Left lung (tissue), 10 donors: ENCODE results near the gene CAMKV. TPM values are rescaled to one million over a fixed set of nuclear protein-coding genes. Genes with fewer than 3 reads are reported as not detected.

Experiments
- ATAC-seq: fragments of 200-7000 bp; cut with Tn5 transposase; one replicate; pipeline ENCODE4 v1.9.1; 2020; ENCODE audit warnings: moderate library complexity
- DNase-seq, 4 donors: peaks; one replicate each; pipeline ENCODE4 v3.0.0-alpha.2; 2013 to 2020
- H3K27ac ChIP-seq, 2 donors: fragments of 200-600 bp; sonication (generic) in 1 of 2; one replicate each; pipeline versions ENCODE4 v1.5.0 to v1.8.0; 2020 to 2021
- H3K27me3 ChIP-seq, 2 donors: fragments of 200-600 bp; sonication (generic) in 1 of 2; one replicate each; pipeline versions ENCODE4 v1.5.0 to v1.8.0; 2020 to 2021
- H3K36me3 ChIP-seq, 2 donors: fragments of 200-600 bp; sonication (generic) in 1 of 2; one replicate each; pipeline versions ENCODE4 v1.5.0 to v1.8.0; 2020 to 2021
- H3K4me1 ChIP-seq, 2 donors: fragments of 200-600 bp; one replicate each; pipeline ENCODE4 v1.8.0; 2021
- H3K4me3 ChIP-seq, 2 donors: fragments of 200-600 bp; sonication (generic) in 1 of 2; one replicate each; pipeline versions ENCODE4 v1.5.0 to v1.8.0; 2020 to 2021; ENCODE audit warnings: mild to moderate bottlenecking in 1 of 2
- H3K9me3 ChIP-seq, 2 donors: fragments of 200-600 bp; sonication (generic) in 1 of 2; one replicate each; pipeline versions ENCODE4 v1.5.0 to v1.8.0; 2020 to 2021
- intact Hi-C, 2 donors: fragments of 100-400 bp; cut with DNase I; formaldehyde crosslinking; loops; one replicate each; pipeline versions ENCODE4 v1.11.2 to v1.14.2; 2022
- polyA plus RNA-seq, 6 donors: library from polyadenylated mRNA; unstranded; fragments of 120-200 nt; gene quantifications; one replicate each; pipeline ENCODE4 v1.2.1, GENCODE V29; 2013; ENCODE audit not compliant: insufficient read length in 6 of 6
- total RNA-seq, 2 donors: library from RNA; stranded (reverse); fragmentation: NEBNext Ultra II Directional; extraction: Animal tissue kit (Norgen Biotek cat#: 25700); gene quantifications; one replicate each; pipeline ENCODE4 v1.2.1, GENCODE V29; 2021
- TF ChIP-seq, protein P1 (sequence below), 2 donors: fragments of 200-600 bp; sonication (generic) in 1 of 2; IDR thresholded peaks; one replicate each; pipeline versions ENCODE4 v1.5.0 to v1.8.0; 2021; ENCODE audit warnings: antibody characterized with exemption in 2 of 2
- donor health status: DM: no; HTN: yes; CAD: no.
- donor health status: DM: no; HTN: no; CAD: no.

Gene CAMKV
- total and polyA plus RNA-seq, 8 donors: 0.14 to 0.21 (median 0.14) TPM; not detected in 5

DNA sequence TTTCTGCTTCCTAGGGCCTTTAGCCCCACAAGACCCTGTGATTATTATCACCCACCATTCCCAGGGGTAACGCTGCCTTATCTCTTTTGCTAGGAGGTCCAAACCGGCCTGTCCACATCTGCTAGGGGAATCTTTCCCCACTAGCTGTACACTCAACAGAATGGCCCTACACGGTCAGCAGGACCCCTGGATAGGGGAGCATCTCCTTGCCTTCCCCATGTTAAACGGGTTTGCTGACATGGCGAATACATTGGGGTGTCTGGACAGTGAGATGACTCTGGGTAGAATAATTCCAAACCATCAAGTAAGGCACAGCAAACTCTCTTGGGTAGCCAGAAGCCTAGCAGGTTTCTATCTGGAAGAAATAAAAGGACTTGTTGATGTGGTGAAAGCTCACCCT, 14.0 kb downstream of the CAMKV start:
- ATAC-seq (no peak), DNase-seq (no peak)
- TF ChIP-seq, protein P1, sequence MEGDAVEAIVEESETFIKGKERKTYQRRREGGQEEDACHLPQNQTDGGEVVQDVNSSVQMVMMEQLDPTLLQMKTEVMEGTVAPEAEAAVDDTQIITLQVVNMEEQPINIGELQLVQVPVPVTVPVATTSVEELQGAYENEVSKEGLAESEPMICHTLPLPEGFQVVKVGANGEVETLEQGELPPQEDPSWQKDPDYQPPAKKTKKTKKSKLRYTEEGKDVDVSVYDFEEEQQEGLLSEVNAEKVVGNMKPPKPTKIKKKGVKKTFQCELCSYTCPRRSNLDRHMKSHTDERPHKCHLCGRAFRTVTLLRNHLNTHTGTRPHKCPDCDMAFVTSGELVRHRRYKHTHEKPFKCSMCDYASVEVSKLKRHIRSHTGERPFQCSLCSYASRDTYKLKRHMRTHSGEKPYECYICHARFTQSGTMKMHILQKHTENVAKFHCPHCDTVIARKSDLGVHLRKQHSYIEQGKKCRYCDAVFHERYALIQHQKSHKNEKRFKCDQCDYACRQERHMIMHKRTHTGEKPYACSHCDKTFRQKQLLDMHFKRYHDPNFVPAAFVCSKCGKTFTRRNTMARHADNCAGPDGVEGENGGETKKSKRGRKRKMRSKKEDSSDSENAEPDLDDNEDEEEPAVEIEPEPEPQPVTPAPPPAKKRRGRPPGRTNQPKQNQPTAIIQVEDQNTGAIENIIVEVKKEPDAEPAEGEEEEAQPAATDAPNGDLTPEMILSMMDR (IDR thresholded peaks at IDR 0.05): no peak
- no peaks in the 10 kb centered on the region for H3K9me3 ChIP-seq
- H3K4me1 ChIP-seq: peaks cover 0 to 17% of the 10 kb centered on the region in 2 donors
- intact Hi-C loops: no loop called here
- H3K27ac ChIP-seq: no peak overlapping the region
- no peaks in the 10 kb centered on the region for H3K27me3 ChIP-seq
- no peaks in the 10 kb centered on the region for H3K36me3 ChIP-seq
- H3K4me3 ChIP-seq: peak overlapping the region; percentile 51 to 64

DNA sequence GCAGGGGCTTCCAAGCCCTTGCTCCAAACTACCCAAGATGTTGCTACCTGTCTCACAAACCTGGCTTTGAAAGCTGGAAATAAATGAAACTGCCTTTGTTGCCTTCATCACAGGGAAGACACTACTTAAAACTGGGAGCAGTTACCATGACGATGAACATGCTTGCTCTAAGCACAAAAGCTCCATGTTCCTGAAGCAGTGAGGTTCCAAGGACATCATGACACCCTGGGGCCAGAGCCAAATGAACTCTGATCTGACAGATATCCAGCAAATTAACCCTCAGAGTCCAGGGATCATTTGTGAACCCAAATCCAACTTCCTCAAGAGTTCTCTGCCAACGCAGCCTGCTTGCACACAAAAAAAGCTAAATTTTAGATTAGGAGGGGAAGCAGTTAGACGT, 24.0 kb downstream of the CAMKV start:
- no peaks in the 10 kb centered on the region for H3K9me3 ChIP-seq
- DNase-seq: no peak
- no peaks in the 10 kb centered on the region for H3K4me1 ChIP-seq
- no peaks in the 10 kb centered on the region for H3K27me3 ChIP-seq
- H3K27ac ChIP-seq: no peak overlapping the region
- TF ChIP-seq, protein P1 (IDR thresholded peaks at IDR 0.05): no peak
- H3K36me3 ChIP-seq: peaks cover 0 to 8% of the 10 kb centered on the region in 2 donors
- no peak overlapping the region for H3K4me3 ChIP-seq
- no peak for ATAC-seq
- intact Hi-C loops: no loop called here

DNA sequence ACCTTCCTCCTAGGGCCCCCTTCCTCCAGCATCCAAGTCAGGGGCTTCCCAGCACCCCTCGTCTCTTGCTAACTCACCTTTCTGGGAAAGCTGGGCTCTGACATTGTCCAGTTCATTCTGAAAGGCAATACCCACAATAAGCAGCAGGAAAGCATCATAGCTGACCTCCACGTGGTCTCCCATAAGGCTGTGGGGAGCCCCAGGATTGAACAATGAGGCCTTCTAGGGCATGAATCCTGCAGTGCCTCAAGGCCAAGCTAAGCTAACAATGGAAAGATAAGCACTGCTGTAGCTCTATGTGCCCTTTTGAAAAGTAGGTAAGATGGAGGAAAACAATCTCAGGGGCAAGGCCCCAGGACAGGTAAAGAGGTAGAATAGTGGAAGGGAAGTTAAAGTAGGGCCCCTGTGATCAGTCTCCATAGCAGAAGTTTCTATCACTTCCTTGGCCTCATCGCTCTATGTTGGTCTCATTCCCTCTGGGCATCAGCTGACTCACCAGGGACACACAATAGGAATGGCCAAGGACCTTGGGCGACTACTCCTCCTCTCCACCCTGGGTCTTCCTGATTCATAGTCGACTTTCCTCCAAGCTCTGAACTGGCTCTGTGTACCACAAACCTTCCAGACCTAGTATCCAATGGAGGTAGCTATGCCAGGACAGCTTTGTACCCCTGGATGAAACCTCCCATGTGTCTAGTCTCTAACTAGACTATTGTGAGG, 25.1 kb downstream of the CAMKV start:
- no peak overlapping the region for H3K27ac ChIP-seq
- TF ChIP-seq, protein P1 (IDR thresholded peaks at IDR 0.05): no peak
- no peak for ATAC-seq

DNA sequence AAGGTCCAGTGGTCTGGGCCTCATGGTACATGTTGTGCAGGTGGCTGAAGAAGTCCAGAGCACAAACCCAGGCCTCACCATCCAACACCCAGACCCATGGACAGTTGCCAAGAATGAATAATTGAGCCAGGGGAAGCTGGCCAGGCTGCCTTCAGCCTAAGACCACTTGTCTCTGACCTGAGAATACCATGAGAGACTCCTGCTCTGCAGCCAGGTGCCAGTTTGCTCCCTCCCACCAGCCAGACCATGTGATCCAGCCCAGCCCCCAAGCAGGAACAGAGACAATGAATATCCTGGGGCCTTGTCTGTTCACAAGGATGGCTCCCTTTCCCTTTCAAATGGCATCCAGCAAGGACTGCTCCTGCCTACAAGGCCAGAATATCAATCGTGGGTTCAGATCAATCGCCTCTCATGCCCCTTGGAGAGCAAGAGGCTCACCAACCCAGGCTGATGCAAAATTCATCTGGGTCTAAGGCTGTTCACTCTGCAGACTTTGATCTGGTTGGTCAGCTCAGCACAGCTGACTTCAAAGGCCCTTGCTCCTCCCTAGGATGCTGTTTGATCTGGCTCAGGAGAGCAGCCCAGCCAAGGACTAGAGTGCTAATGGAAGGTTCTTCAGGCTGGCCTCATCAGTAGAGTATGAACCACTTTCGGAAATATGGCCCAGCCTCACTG, 26.7 kb downstream of the CAMKV start:
- H3K36me3 ChIP-seq: peaks cover 0 to 8% of the 10 kb centered on the region in 2 donors
- TF ChIP-seq, protein P1 (IDR thresholded peaks at IDR 0.05): no peak
- no peak for ATAC-seq
- H3K9me3 ChIP-seq: no peaks in the 10 kb centered on the region
- no peak for DNase-seq
- peaks cover 0 to 2% of the 10 kb centered on the region in 2 donors for H3K4me1 ChIP-seq
- no peak overlapping the region for H3K4me3 ChIP-seq
- intact Hi-C loops: no loop called here
- no peak overlapping the region for H3K27ac ChIP-seq
- no peaks in the 10 kb centered on the region for H3K27me3 ChIP-seq

More for the DNA sequence above, 25.1 kb downstream of the CAMKV start:
- no peaks in the 10 kb centered on the region for H3K27me3 ChIP-seq
- no peaks in the 10 kb centered on the region for H3K4me1 ChIP-seq
- H3K9me3 ChIP-seq: no peaks in the 10 kb centered on the region
- H3K4me3 ChIP-seq: no peak overlapping the region
- DNase-seq: no peak
- peaks cover 0 to 8% of the 10 kb centered on the region in 2 donors for H3K36me3 ChIP-seq
- intact Hi-C loops: no loop called here

DNA sequence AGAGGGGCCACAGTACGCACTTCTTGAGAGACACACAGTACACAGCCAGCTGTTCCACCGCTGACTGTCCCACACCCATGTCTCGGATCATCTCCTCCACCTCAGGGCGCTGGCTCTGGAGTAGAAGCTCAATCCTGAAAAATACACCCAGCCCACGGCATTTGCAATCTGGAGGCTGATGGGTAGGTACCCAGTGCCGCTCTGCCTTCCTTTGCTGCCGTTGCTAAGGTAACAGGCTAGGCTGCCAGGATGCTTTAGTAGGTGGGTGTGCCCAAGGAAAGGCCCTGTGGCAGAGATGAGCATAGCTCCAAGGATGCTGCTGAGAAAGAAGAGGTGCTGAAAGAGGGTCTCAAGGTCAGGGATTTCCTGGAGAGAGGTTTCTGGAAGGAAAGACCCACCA, 27.9 kb downstream of the CAMKV start:
- no peak overlapping the region for H3K4me3 ChIP-seq
- H3K27me3 ChIP-seq: no peaks in the 10 kb centered on the region
- ATAC-seq (no peak), DNase-seq (no peak)
- intact Hi-C loops: no loop called here
- H3K36me3 ChIP-seq: peaks cover 0 to 8% of the 10 kb centered on the region in 2 donors
- H3K9me3 ChIP-seq: no peaks in the 10 kb centered on the region
- TF ChIP-seq, protein P1 (IDR thresholded peaks at IDR 0.05): no peak
- H3K4me1 ChIP-seq: peaks cover 0 to 2% of the 10 kb centered on the region in 2 donors
- H3K27ac ChIP-seq: no peak overlapping the region
